Ovary (tissue), 9 donors: Measurements from ENCODE around the gene HIVEP3. TPM values are rescaled to one million over a fixed set of nuclear protein-coding genes. Genes with fewer than 3 reads are reported as not detected.

ENCODE experiments used
- DNase-seq, 5 donors: peaks; one replicate each; pipeline ENCODE4 v3.0.0-alpha.2; 2019 to 2020
- H3K27ac ChIP-seq, 2 donors: fragments of 200-600 bp; one replicate each; pipeline versions ENCODE4 v1.5.1 to v1.8.0; 2019 to 2022
- H3K27me3 ChIP-seq: fragments of 200-600 bp; one replicate; pipeline ENCODE4 v1.8.0; 2022
- H3K36me3 ChIP-seq: fragments of 200-600 bp; sonication (generic); one replicate; pipeline ENCODE4 v1.5.1; 2019
- H3K4me1 ChIP-seq: one replicate; pipeline ENCODE4 v1.8.1; 2013; ENCODE audit warnings: mild to moderate bottlenecking, moderate library complexity; ENCODE audit not compliant: insufficient read depth
- H3K4me3 ChIP-seq: fragments of 200-600 bp; sonication (generic); one replicate; pipeline ENCODE4 v1.5.1; 2017
- H3K9me3 ChIP-seq, 2 donors: fragments of 200-600 bp in 1 of 2; sonication (generic) in 1 of 2; one replicate each; pipeline versions ENCODE4 v1.5.1 to v1.8.1; 2013 to 2019; ENCODE audit warnings: mild to moderate bottlenecking in 1 of 2, moderate library complexity in 1 of 2
- EP300 ChIP-seq: sonication (generic); formaldehyde crosslinking; IDR thresholded peaks from one replicate; pipeline ENCODE4 v1.6.1; 2017; ENCODE audit warnings: antibody characterized with exemption
- POLR2A ChIP-seq: fragments of 450-650 bp; IDR thresholded peaks from one replicate; pipeline ENCODE4 v1.6.1; 2017; ENCODE audit warnings: antibody characterized with exemption, mild to moderate bottlenecking, moderate library complexity
- WGBS, 3 donors: extraction: QIAGEN DNeasy Blood & Tissue Kit in 1 of 3; methylation state at CpG; one replicate each; pipeline versions ENCODE4 v1.1.5 to v1.1.7; 2013 to 2017; 5-methylcytosine and 5-hydroxymethylcytosine counted together
- intact Hi-C, 4 donors: fragments of 100-400 bp; cut with DNase I; formaldehyde crosslinking; loops; one replicate each; pipeline versions ENCODE4 v1.11.0 to v1.15.1; 2022 to 2023
- polyA plus RNA-seq, 2 donors: library from polyadenylated mRNA; stranded (reverse); fragments of 200-250 nt in 1 of 2; fragments of 350-450 nt in 1 of 2; fragmentation: Illumina TruSeq in 1 of 2; extraction: RNeasy Lipid Tissue Mini Kit (QIAGEN cat#74804) in 1 of 2; gene quantifications; one replicate each; pipeline ENCODE4 v1.2.3, GENCODE V29; 2013 to 2014
- total RNA-seq, 7 donors: library from RNA; depleted of rRNA in 2 of 7; stranded (reverse); fragments of >200 nt in 2 of 7; fragmentation: NEBNext Ultra II Directional in 3 of 7; extraction: Animal tissue kit (Norgen Biotek cat#: 25700) in 3 of 7; gene quantifications; one replicate each; pipeline versions ENCODE4 v1.1.0 to v1.2.4, GENCODE V29; 2016 to 2023
- TF ChIP-seq, protein P1 (sequence below), 3 donors: fragments of 450-650 bp in 2 of 3; fragments of 200-600 bp in 1 of 3; IDR thresholded peaks; one replicate each; pipeline versions ENCODE4 v1.5.1 to v1.8.0; 2016 to 2022; ENCODE audit warnings: antibody characterized with exemption in 3 of 3, mild to moderate bottlenecking in 1 of 3
- donor health status: DM: no; HTN: no; CAD: no; lungs with moderate emphysema.
- donor health status: DM: no; HTN: no; CAD: no.
- donor health status: Bipolar disorder and iron deficiency.
- donor health status: DM: yes; HTN: yes; CAD: no.
- donor health status: DM: no; HTN: no; CAD: no.
- donor health status: DM: yes; HTN: yes; CAD: no.

HIVEP3 gene
- total and polyA plus RNA-seq, 9 donors: 3.0 to 7.5 (median 5.2) TPM

GRCh38 chr1:41568204-41568603 lies 350.5 kb downstream of the HIVEP3 start:
- TF ChIP-seq POLR2A: no peak
- TF ChIP-seq, protein P1, sequence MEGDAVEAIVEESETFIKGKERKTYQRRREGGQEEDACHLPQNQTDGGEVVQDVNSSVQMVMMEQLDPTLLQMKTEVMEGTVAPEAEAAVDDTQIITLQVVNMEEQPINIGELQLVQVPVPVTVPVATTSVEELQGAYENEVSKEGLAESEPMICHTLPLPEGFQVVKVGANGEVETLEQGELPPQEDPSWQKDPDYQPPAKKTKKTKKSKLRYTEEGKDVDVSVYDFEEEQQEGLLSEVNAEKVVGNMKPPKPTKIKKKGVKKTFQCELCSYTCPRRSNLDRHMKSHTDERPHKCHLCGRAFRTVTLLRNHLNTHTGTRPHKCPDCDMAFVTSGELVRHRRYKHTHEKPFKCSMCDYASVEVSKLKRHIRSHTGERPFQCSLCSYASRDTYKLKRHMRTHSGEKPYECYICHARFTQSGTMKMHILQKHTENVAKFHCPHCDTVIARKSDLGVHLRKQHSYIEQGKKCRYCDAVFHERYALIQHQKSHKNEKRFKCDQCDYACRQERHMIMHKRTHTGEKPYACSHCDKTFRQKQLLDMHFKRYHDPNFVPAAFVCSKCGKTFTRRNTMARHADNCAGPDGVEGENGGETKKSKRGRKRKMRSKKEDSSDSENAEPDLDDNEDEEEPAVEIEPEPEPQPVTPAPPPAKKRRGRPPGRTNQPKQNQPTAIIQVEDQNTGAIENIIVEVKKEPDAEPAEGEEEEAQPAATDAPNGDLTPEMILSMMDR (IDR thresholded peaks at IDR 0.05): no peak
- TF ChIP-seq EP300: no peak
- intact Hi-C loops: no loop called here
- Histone ChIP-seq H3K4me3 (no peak overlapping the region), H3K27me3 (no peaks in the 10 kb centered on the region), H3K36me3 (no peaks in the 10 kb centered on the region), H3K27ac (no peak overlapping the region), H3K4me1 (no peaks in the 10 kb centered on the region), H3K9me3 (no peaks in the 10 kb centered on the region)
- 92 to 94% (median 94%) methylated on average over 9 of the region's 9 CpGs for WGBS, 3 donors
- DNase-seq: peak in 1 of 5 donors; percentile 14

GRCh38 chr1:41566969-41567368 lies 351.8 kb downstream of the HIVEP3 start:
- H3K9me3 ChIP-seq: no peaks in the 10 kb centered on the region
- TF ChIP-seq POLR2A (no peak), EP300 (no peak)
- TF ChIP-seq, protein P1 (IDR thresholded peaks at IDR 0.05): no peak
- intact Hi-C loops: no loop called here
- H3K4me3 ChIP-seq: no peak overlapping the region
- 95 to 96% (median 96%) methylated on average over 2 of the region's 2 CpGs for WGBS, 3 donors
- no peaks in the 10 kb centered on the region for H3K36me3 ChIP-seq
- H3K27me3 ChIP-seq: no peaks in the 10 kb centered on the region
- no peaks in the 10 kb centered on the region for H3K4me1 ChIP-seq
- no peak for DNase-seq
- no peak overlapping the region for H3K27ac ChIP-seq

- H3K27me3 ChIP-seq: no peaks in the 10 kb centered on the region
- 86 to 93% (median 89%) methylated on average over 5 of the region's 5 CpGs for WGBS, 3 donors
- DNase-seq: peak in 1 of 5 donors; percentile 14
These were observed 352.3 kb downstream of the HIVEP3 start for GRCh38 chr1:41566274-41566885.

GRCh38 chr1:41564741-41565475 lies 353.8 kb downstream of the HIVEP3 start:
- Histone ChIP-seq H3K27ac (no peak overlapping the region), H3K4me1 (no peaks in the 10 kb centered on the region), H3K36me3 (no peaks in the 10 kb centered on the region), H3K4me3 (no peak overlapping the region), H3K9me3 (no peaks in the 10 kb centered on the region), H3K27me3 (no peaks in the 10 kb centered on the region)
- peak in 1 of 5 donors; percentile 11 for DNase-seq
- 76 to 85% (median 83%) methylated on average over 9 of the region's 9 CpGs for WGBS, 3 donors
- intact Hi-C loops: no loop called here
- TF ChIP-seq, protein P1 (IDR thresholded peaks at IDR 0.05): no peak
- TF ChIP-seq POLR2A (no peak), EP300 (no peak)

More at GRCh38 chr1:41566274-41566885, 352.3 kb downstream of the HIVEP3 start:
- H3K27ac ChIP-seq: no peak overlapping the region
- no peaks in the 10 kb centered on the region for H3K36me3 ChIP-seq
- TF ChIP-seq EP300: no peak
- TF ChIP-seq POLR2A: no peak
- TF ChIP-seq, protein P1 (IDR thresholded peaks at IDR 0.05): no peak
- intact Hi-C loops: no loop called here
- H3K4me1 ChIP-seq: no peaks in the 10 kb centered on the region
- H3K9me3 ChIP-seq: no peaks in the 10 kb centered on the region
- no peak overlapping the region for H3K4me3 ChIP-seq
